CD4-positive, alpha-beta T cell treated with Interleukin-12 subunit alpha and Interleukin-12 subunit beta, for 1 hour (primary cell): ENCODE measurements around the gene HIVEP3.

Experiments used
- DNase-seq: peaks from one replicate; pipeline ENCODE4 v3.0.0-alpha.2; 2020

HIVEP3 gene

GRCh38 chr1:41891199-41891896, 27.4 kb downstream of the HIVEP3 start:
- peak; percentile 78 for DNase-seq

- DNase-seq = no peak
These were observed 27.9 kb downstream of the HIVEP3 start for GRCh38 chr1:41890825-41891198.

GRCh38 chr1:41889506-41890414, 29.0 kb downstream of the HIVEP3 start:
- DNase-seq = no peak

GRCh38 chr1:41888756-41889155, 30.0 kb downstream of the HIVEP3 start:
- DNase-seq = peak; percentile 23

GRCh38 chr1:41887365-41887764, 31.4 kb downstream of the HIVEP3 start:
- DNase-seq = no peak

- DNase-seq = no peak
These were observed 34.2 kb downstream of the HIVEP3 start for GRCh38 chr1:41884256-41885230.

GRCh38 chr1:41883507-41883906, 35.2 kb downstream of the HIVEP3 start:
- no peak for DNase-seq

GRCh38 chr1:41882486-41882885, 36.2 kb downstream of the HIVEP3 start:
- DNase-seq = no peak

GRCh38 chr1:41882068-41882477, 36.6 kb downstream of the HIVEP3 start:
- DNase-seq = no peak

GRCh38 chr1:41880950-41881885, 37.5 kb downstream of the HIVEP3 start:
- no peak for DNase-seq

GRCh38 chr1:41880261-41880660, 38.5 kb downstream of the HIVEP3 start:
- no peak for DNase-seq

GRCh38 chr1:41879617-41880016, 39.1 kb downstream of the HIVEP3 start:
- DNase-seq = no peak

- DNase-seq = no peak
These were observed 39.8 kb downstream of the HIVEP3 start for GRCh38 chr1:41878911-41879310.

GRCh38 chr1:41878495-41878894, 40.2 kb downstream of the HIVEP3 start:
- DNase-seq = no peak

GRCh38 chr1:41876576-41877445, 41.9 kb downstream of the HIVEP3 start:
- DNase-seq = no peak

GRCh38 chr1:41875487-41875886, 43.2 kb downstream of the HIVEP3 start:
- no peak for DNase-seq

- DNase-seq = no peak
These were observed 43.8 kb downstream of the HIVEP3 start for GRCh38 chr1:41874903-41875411.

GRCh38 chr1:41874151-41874719, 44.5 kb downstream of the HIVEP3 start:
- DNase-seq = no peak

GRCh38 chr1:41872074-41872473, 46.6 kb downstream of the HIVEP3 start:
- no peak for DNase-seq

- DNase-seq = no peak
These were observed 48.6 kb downstream of the HIVEP3 start for GRCh38 chr1:41870076-41870562.
